Germinal center (tissue), 1 donor: ENCODE data around the gene CRYGB.
"Not testable (repeated sequence)": the region's sequence is repeated elsewhere in the genome, so short reads cannot be mapped to it uniquely, and the experiment has no call there.

Source experiments
- DNase-seq: peaks from one replicate; pipeline ENCODE4 v3.0.0; 2012; ENCODE audit warnings: mixed read lengths, low spot score

The CRYGB gene

GRCh38 chr2:208150094-208150493, 4.1 kb upstream of the CRYGB start:
- DNase-seq = no peak

GRCh38 chr2:208148803-208149202, 2.8 kb upstream of the CRYGB start:
- DNase-seq = no peak

DNA sequence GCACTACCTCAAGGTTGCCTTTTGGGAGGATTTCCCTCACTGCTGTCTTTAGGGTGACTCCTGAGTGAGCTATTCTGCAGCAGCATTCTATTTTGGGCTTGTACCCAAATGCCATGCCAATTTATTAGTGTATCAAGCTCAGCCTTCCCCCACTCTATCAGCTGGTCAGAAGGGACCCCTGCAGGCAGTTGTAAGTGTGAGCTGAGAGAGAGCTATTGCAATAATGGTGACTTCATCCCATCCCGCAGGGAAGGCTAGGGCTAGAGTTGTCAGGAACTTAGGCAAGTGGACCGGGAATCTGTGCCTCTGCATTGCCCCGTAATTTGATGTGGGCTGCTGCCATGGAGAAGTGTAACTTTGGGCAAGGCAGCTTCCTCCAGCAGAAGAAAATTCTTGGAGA, 1.8 kb upstream of the CRYGB start:
- no peak for DNase-seq

- DNase-seq = no peak
These were observed 1.1 kb upstream of the CRYGB start for GRCh38 chr2:208147008-208147407.

GRCh38 chr2:208142925-208143799, 2.8 kb downstream of the CRYGB start:
- no peak for DNase-seq

DNA sequence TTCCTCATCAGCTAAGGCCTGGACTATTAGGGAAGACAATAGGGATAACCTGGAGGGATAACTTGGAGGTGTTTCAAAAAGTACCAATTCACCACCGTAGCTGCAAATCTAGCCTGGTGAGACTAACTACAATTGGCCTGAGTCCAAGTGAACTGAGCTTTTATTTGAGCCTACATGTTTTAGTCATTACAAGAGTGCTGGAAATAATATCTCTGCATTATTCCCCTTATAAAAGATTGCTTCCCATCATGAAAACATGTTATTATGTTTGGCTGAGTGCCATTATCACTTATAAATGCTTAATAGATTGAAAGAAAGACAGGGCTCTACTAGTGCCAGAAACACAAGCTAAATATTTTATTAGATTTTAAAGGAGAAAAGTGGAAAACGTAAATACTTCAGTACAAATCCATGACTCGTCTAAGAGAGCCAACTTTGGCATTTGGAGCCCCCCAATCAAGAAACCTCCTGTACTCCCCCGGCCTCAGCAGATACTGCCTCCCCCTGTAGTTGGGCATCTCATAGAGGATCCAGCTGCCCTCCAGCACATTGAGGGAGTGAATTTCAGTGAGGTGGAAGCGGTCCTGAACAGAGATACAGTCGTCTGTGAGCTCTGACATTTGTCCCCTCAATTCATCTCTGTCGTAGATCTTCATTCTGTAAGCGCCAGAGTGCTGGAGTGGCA, 3.6 kb downstream of the CRYGB start:
- DNase-seq = no peak

- no peak for DNase-seq
These were observed 6.5 kb downstream of the CRYGB start for GRCh38 chr2:208139447-208139846.

- not testable (repeated sequence) for DNase-seq
These were observed 7.6 kb downstream of the CRYGB start for GRCh38 chr2:208138334-208138733.

DNA sequence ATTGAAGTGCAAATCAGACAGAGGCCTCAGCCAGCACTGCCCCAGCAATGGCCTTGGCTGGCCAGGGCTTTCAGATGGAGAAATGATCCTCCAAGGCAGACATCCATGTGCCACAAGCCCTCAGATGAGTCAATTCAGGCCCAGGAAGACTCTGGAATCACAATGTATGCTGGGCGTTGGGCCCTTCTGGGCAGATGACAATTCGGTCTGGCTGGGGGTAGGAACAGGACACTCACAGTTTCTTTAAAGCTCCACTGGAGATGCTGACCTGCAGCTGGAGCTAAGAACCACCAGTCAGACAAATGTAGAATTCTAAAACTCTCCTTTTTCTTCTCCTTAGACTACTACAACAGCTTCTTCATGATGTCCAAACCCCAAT, 9.3 kb downstream of the CRYGB start:
- no peak for DNase-seq

DNA sequence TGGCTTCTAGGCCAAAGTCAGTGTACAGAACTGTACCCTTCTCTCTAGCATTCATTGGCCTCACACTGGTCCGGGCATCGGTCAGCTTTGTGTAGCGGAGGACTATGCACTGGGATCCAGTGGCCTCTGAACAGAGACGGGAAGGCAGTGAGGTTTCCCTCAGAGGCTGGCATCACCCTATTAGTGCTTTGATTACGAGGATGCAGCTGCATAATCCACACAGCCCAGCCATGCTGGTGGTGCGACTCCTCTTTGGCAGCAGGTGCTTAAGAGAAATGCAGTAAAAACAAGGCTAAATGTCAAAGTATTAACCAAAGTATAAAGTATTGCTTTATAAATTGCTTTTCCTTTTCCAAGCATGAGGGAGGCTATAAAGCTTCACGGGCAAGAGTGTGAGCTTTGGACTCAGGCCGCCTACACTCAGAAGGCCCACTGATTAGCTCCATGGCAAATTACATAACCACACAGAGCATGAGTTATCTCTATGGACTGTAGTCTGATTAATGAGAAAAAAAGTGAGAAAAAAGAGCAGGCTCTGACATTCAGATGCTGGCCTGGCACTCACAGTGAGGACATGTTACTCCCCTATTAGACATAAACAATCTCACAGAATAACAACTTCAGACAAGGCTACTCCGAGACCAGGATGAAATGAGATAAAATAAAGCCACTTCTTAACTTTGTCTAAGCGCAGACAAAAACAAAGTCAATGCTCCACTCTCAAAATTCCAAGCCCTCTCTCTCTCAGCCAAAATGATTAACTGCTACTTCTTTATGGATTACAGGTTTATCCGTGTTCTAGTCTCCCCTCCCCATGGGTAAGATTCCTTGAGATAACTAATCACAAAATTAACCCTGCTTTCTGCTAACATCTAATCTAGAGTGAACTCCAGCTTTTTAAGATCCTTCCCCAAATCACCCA, 9.9 kb downstream of the CRYGB start:
- no peak for DNase-seq

DNA sequence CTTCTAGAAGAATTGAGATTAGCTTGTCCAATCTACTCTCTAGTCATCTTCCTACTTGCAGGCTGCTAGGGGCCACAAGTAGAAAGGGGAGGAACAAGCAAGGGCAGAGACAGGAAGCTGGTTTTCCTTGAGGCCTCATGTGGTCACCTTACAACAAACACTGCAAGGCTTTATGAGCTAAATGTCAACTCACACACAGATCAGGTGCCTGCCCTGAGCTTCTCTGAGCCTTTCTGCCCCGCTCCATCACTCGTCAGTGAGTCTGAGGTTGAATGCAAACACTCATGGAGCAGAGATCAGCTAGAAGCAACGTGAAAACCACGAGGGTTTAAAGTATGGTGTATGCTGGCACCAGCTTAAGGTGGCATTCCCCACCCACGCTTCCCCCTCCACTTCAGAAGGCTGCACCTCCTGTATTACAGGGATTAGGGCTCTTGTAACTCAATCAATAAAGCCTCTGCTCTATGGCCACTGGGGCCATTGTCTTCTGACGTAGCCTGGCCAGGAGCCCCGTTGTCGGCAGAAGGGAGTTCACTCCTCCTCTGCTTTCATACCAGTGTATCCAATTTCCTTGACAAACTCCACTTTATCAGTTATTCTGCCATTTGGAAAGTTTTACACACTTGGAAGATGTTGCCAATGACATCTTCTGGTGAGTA, 10.9 kb downstream of the CRYGB start:
- no peak for DNase-seq

- DNase-seq = no peak
These were observed 15.2 kb downstream of the CRYGB start for GRCh38 chr2:208130712-208131110.

- DNase-seq = no peak
These were observed 15.9 kb downstream of the CRYGB start, which contains the start of gene CRYGC for GRCh38 chr2:208129744-208130711. TSS of gene CRYGC (minus strand) at chr2:208129828. CDS start at chr2:208129792, 36 bp downstream.

DNA sequence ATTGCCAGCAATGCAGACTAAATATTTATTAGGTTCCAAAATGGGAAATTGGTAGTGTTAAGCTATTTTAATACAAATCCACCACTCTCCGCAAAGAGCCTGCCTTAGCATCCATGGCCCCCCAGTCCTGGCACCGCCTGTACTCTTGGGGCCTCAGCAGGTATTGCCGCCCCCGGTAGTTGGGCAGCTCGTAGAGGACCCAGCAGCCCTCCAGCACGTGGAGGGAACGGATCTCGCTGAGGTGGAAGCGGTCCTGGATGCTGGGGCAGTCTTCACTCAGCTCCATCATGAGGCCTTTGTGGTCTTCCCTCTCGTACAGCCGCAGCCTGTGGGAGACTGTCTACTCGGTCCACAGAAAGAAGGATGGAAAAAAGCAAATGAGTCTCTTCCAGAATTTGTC, 17.8 kb downstream of the CRYGB start:
- no peak for DNase-seq

DNA sequence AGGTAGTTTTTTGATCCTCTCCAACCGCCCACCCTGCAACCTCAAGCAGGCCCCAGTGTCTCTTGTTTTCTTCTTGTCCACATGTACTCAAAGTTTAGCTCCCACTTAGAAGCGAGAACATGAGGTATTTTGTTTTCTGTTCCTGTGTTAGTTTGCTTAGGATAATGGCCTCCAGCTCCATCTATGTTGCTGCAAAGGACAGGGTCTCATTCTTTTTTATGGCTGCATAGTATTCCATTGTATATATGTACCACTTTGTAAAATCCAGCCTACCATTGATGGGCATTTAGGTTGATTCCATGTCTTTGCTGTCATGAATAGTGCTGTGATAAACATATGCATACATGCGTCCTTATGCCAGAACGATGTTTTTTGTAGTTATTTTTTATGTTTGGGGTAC, 18.9 kb downstream of the CRYGB start:
- no peak for DNase-seq

DNA sequence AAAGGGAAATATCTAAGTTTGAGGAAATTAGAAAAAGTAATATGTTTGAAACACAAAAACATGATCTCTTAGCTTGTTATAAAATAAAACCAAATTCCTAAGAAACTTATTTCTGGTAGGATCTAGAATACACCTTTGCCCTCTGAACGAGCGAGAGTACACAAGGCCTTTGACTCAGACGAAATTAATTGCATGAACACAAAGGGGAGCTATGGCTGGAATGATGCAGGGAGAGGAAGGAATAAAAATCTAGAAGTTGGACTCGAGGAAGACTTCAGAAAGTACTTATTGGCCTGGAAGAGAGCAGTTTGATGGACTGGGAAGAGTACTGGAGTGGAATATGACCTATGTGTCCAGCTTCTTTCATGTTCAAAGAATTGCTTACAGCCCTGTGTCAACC, 20.7 kb downstream of the CRYGB start:
- no peak for DNase-seq

DNA sequence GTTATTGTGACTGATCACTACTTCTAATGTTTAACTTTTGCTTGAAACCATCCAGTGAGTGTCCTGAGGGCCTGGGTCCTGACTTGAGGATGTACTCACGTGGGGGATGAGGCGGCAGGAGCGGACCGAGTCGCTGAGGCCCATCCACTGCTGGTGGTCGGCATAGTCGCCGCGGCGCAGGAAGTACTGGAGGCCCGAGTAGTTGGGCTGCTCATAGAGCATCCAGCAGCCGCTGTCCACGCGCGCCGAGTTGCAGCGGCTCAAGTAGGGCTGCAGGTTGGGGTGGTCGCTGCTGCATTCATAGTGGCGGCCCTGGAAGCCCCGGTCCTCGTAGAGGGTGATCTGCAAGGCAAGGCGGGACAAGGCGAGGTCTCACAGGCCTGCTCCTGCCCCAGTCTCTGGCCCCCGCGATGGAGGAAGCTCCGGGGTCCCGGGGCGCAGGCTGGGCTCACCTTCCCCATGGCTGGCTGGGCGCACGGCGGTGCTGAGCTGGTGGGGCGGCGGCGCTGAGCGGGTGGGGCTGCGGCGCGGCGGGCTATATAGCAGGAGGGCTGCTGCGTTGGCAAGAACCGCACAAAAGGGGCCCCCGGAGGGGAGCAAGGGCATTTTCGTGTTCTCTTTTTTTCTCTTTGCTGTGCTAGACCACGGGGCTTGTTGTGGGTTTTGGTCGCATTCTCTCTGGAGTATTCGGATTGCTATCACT, 21.8 kb downstream of the CRYGB start, which contains the start of gene CRYGD:
CRYGD (minus strand) TSS at position 512 of the 703 bp plus-strand sequence; CDS start at position 461, 51 bp downstream.
- not testable (repeated sequence) for DNase-seq

GRCh38 chr2:208122248-208122647, 23.7 kb downstream of the CRYGB start:
- DNase-seq = no peak

DNA sequence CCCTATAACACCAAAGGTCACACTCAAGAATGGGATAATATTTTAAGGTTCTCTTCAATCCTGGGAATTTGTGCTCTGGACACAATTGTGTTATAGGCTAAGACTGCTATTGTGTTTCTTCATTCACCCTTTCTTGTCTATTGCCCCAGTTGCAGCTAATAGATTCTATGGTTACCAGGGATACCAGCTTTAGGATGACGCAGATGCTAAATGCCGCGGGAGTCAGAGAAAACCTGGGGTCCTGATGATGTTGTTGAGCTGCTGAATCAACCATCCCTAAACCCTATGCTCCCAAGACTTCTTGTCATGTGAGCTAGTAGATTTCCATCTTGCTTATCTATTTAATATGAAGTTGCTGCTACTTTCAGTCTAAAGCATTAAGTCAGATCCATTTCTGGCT, 27.0 kb downstream of the CRYGB start:
- DNase-seq = no peak

- not testable (repeated sequence) for DNase-seq
These were observed 28.6 kb downstream of the CRYGB start for GRCh38 chr2:208117390-208117789.
